Central memory CD8-positive, alpha-beta T cell (primary cell): ENCODE measurements around the gene HOXA6.

ENCODE experiments used
- ATAC-seq: fragments of 150-1000 bp; cut with Tn5 transposase; replicated peaks from 2 replicates; pipeline ENCODE4 v1.10.0; 2022; ENCODE audit warnings: mild to moderate bottlenecking, moderate FRiP score, moderate number of reproducible peaks; ENCODE audit not compliant: poor library complexity, severe bottlenecking; ENCODE audit errors: extremely low read depth
- DNase-seq, 2 donors: peaks; one replicate each; pipeline ENCODE4 v3.0.0; 2021; ENCODE audit warnings: low spot score in 2 of 2
- H3K27ac Mint-ChIP-seq: one replicate; pipeline ENCODE4 v1.8.0; 2022; ENCODE audit warnings: low read depth, mild to moderate bottlenecking, moderate library complexity, mixed read lengths
- H3K27me3 Mint-ChIP-seq: one replicate; pipeline ENCODE4 v1.8.0; 2022; ENCODE audit warnings: mixed read lengths
- H3K36me3 Mint-ChIP-seq: one replicate; pipeline ENCODE4 v1.8.0; 2022; ENCODE audit warnings: mild to moderate bottlenecking, moderate library complexity, mixed read lengths; ENCODE audit not compliant: insufficient read depth
- H3K4me1 Mint-ChIP-seq: one replicate; pipeline ENCODE4 v1.8.0; 2022; ENCODE audit warnings: mixed read lengths
- H3K4me3 Mint-ChIP-seq: one replicate; pipeline ENCODE4 v1.8.0; 2022; ENCODE audit warnings: mild to moderate bottlenecking, moderate library complexity, mixed read lengths
- H3K9me3 Mint-ChIP-seq: one replicate; pipeline ENCODE4 v1.8.0; 2022; ENCODE audit warnings: mixed read lengths

HOXA6 gene

DNA sequence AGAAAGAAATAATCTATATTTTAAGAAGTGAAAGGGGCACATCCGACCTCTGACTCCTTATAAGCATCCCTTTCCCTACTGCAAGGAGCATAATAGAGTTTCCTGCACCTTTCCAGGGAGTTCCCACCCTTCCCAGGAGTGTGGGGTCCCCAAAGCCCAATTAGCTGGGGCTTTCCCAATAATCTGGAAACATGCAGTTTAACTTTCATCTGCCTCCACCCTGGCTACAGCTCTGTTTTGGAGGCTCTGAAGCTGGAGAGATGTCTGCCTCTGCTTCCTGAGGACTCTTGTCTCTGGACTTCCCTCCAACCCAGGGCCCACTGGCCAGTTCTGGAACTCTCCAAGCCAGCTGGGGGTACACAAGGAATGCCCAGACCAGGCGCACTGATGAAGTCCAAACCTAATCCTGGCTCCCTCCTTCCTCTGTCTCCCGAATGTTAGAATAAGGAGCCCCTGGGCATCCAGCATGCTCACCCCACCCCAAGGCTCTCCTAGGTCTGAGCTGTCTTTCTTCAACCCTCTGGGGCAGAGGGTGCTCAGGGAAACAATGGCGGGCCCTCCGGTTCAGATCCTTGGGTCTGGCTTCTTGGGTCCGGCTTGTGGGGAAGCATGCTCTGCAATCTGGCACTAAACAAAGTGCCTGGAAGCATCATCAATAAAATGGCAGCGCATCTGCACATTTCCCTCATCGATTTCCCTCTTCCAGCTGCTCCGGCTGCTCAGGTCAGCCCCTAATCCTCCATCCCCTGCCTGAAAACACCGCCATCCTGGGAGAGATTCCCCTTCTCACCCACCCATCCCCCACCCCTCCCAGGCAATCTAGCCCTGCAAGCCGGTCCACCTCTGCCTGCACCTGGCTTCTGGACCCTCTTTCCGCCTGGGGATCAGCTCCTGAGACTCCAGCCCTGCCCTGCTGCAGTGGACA lies 30.4 kb downstream of the HOXA6 start:
- H3K27ac Mint-ChIP-seq = no peak overlapping the region
- DNase-seq = no peak
- H3K36me3 Mint-ChIP-seq = no peaks in the 10 kb centered on the region
- H3K4me1 Mint-ChIP-seq = no peaks in the 10 kb centered on the region
- H3K4me3 Mint-ChIP-seq = no peak overlapping the region
- no peak for ATAC-seq
- H3K9me3 Mint-ChIP-seq = no peaks in the 10 kb centered on the region
- peaks cover 14% of the 10 kb centered on the region for H3K27me3 Mint-ChIP-seq

DNA sequence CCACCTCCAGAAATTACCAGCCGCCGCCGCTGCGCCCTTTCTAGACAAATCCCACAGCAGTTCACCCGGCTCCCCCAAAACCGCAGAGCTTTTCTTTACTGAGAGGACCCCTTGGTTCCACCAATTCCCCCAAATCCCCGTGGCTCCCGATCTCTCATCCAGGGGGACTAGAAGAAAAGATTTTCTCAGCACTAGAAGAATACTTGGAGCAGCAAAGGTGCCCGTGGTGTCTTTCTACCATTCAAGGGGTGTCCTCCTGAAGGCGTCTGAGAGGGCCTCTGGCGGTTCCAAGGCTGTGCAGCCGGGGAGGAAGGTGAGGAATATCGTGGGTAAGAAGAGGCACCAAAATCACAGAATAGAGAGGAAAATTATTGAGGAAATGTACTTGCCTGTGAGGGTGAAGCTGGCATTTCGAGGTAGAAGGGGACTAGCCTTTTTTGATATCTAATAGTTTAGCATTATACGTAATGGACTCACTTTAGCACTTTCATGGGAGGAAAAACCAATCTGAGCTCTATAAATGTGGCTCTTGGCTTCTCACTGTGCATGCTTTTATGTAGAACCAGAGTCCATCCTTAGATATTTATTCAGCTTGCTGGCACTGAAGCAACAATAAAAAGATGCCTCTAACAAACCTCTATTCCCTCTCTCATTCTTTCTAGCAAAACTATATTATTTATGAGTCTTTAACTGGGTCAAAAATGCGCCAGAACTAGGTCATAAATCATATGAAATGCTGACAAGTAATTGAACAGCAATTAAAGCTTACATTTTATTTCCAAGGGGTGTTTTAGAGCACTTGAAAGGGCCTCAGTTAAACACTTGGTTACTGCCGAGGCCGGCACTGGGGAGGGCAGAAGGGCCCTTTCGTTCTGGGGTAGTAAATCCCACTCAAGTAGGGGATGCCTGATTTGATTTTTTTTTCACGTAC lies 31.3 kb downstream of the HOXA6 start:
- Mint-ChIP-seq H3K9me3 (no peaks in the 10 kb centered on the region), H3K27ac (no peak overlapping the region), H3K36me3 (no peaks in the 10 kb centered on the region), H3K4me3 (no peak overlapping the region), H3K4me1 (no peaks in the 10 kb centered on the region), H3K27me3 (peaks cover 14% of the 10 kb centered on the region)
- DNase-seq (no peak), ATAC-seq (no peak)

DNA sequence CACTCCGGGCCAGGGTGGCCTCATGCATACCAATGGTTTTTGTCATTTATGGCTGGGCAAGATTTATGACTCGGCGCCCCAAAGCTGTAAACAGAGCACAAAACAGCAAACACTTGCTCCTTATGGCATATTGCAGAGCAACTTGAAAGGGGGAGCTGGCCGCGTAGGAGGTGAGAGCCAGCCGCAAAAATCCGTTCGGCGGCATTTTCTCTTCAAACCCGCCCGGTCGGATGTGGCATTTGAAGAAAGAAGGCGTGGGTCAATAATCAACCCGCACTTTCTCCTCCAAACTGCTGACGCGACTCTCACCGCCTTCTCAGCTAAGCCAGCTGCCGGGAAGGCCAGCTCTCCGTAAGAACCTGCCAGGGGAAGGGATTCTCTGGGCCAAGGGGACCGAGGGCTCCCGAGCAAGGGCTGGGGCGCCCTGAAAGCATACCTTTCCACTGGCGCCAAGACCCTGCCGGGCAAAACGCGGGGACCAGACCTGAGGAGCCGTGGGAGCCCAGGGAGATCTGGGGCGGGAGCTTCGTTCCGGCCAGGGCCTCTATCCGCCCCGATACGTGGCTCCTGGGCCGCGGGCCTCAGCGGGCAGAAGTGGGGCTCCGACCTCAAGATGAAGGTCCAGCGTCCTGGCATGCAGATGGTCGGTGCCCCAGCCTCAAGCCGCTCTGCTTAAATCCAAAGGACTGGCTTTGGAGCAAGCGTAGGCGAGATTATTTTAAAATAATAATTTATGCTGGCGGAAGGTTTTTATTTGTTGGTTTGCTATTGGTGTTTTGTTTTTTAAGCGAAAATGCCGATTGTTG lies 32.1 kb downstream of the HOXA6 start:
- ATAC-seq (no peak), DNase-seq (no peak)
- Mint-ChIP-seq H3K27me3 (peaks cover 14% of the 10 kb centered on the region), H3K4me1 (no peaks in the 10 kb centered on the region), H3K9me3 (no peaks in the 10 kb centered on the region), H3K36me3 (no peaks in the 10 kb centered on the region), H3K4me3 (no peak overlapping the region), H3K27ac (no peak overlapping the region)

DNA sequence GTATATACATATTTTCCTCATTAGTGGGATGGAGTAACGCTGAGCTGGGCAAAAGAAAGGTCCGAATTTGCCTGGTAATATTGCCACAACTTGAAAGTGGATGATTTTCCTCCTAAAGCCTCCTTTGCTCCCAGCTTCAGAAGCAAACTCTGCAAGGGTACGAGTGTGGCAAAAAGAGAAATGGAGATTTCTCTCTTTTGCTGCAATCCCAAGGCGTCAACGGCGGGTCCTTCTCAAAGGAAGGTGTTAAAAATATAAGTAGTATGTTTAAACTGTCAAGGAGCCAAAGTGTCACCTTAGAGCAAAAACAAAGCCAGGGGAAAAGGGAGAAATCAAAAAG lies 32.7 kb downstream of the HOXA6 start:
- no peak for ATAC-seq
- DNase-seq = no peak
- H3K36me3 Mint-ChIP-seq = no peaks in the 10 kb centered on the region
- H3K4me3 Mint-ChIP-seq = no peak overlapping the region
- no peaks in the 10 kb centered on the region for H3K4me1 Mint-ChIP-seq
- H3K27me3 Mint-ChIP-seq = peaks cover 14% of the 10 kb centered on the region
- H3K27ac Mint-ChIP-seq = no peak overlapping the region
- H3K9me3 Mint-ChIP-seq = no peaks in the 10 kb centered on the region

DNA sequence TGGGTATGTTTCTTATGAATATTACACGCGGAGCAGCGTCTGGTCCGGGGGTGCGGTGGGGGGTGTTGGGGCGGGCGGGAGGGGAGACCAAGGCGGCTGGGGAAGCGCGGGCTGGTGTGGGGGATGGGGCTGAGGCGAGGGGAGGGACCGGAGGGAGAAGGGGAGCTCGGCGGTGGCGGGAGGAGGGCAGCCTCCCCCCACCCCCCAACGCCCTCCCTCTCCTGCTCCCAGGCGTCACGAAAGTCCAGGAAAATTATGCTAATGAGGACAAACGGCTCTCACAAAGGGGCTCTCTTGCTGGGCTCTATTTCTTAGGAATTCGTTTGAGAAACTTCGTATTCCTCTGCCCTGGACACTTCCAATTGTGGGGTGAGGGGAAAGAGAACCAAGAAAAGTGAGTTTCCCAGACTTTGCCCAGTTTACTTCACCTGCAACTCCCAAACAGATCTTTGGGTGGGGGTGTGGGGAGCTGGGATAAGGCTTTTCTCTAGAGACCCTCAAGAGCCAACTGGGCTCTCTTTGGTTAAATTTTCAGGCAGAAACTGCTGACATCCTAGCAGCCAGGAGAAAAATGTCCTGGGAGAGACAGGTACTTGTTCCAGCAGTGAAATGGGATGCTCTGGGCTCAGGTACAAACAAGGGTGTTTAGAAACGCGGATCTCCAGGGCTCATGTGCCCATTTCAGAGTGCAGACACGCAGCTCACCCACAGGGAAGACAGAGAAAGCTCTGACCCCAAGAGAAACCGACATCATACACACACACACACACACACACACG lies 33.4 kb downstream of the HOXA6 start:
- DNase-seq (no peak), ATAC-seq (no peak)
- H3K4me3 Mint-ChIP-seq = no peak overlapping the region
- no peaks in the 10 kb centered on the region for H3K4me1 Mint-ChIP-seq
- no peak overlapping the region for H3K27ac Mint-ChIP-seq
- no peaks in the 10 kb centered on the region for H3K9me3 Mint-ChIP-seq
- peaks cover 14% of the 10 kb centered on the region for H3K27me3 Mint-ChIP-seq
- no peaks in the 10 kb centered on the region for H3K36me3 Mint-ChIP-seq

DNA sequence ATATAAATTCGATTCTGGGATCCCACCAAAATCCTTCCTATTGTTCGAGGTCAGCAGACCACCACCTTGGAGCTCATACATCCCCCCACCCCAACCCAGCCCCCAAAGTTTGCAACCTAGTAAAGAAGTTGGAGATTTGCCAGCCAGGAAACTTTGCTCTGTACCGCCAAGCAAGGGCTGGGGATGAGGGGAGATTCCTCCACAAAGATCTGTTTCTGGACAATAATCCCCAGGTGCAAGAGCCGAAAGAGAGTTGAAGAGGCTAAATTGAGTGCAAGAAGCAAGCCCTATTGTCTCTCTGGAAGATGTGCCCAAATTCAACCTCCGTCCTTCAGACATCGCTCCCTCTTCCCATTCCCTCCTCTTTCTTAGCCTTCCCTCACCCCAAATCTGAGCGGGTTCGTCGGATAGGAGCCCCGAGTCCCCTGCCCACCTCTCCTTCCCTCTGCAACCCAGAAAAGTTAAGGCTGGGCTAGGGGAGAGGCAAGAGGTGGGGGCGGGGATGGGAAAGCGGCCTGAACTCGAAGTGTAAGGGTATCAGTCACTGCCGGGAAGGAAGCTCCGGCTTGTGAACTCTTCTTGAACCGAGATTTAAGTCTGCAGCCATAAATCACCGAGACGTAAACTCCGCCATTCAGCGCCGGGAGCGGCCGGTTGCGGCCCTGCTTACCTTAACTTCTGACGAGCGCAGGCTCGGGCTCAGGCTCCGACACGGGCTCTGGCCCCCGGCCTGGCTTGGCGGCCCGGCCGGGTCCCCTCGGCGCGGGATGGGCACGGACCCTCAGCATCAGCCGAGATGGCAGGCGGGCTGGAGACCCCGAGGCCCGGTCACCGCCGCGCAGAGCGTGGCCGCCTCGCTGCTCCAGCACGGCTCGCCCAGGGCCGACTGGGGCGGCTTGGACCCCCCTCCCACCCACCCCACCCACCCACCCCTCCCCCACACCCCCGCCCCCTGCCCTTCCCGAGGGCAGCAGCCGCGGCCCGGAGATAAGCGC lies 34.3 kb downstream of the HOXA6 start:
- Mint-ChIP-seq H3K27me3 (peaks cover 14% of the 10 kb centered on the region), H3K9me3 (no peaks in the 10 kb centered on the region), H3K4me3 (no peak overlapping the region), H3K4me1 (no peaks in the 10 kb centered on the region), H3K27ac (no peak overlapping the region), H3K36me3 (no peaks in the 10 kb centered on the region)
- no peak for DNase-seq
- no peak for ATAC-seq

DNA sequence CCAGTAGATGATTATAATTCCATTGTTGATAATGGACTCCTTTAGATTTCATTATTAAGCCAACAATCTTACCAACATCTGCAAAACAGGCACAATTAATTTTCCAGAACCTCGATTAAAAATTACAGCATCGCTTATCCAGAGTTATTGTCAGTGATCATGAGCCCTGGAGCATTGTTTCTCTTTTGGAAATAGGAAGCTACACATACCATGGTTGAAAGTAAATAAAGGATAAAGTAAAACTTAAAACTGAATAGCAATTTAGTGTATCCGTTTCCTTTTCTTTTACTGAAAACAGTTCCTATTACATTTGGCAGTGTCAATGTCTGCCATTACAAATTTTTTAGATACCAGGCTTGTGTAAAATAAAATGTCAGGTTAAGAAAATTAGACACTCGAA lies 35.2 kb downstream of the HOXA6 start:
- H3K36me3 Mint-ChIP-seq = no peaks in the 10 kb centered on the region
- no peak overlapping the region for H3K4me3 Mint-ChIP-seq
- H3K27me3 Mint-ChIP-seq = peaks cover 5% of the 10 kb centered on the region
- ATAC-seq (no peak), DNase-seq (no peak)
- H3K27ac Mint-ChIP-seq = no peak overlapping the region
- no peaks in the 10 kb centered on the region for H3K9me3 Mint-ChIP-seq
- no peaks in the 10 kb centered on the region for H3K4me1 Mint-ChIP-seq

DNA sequence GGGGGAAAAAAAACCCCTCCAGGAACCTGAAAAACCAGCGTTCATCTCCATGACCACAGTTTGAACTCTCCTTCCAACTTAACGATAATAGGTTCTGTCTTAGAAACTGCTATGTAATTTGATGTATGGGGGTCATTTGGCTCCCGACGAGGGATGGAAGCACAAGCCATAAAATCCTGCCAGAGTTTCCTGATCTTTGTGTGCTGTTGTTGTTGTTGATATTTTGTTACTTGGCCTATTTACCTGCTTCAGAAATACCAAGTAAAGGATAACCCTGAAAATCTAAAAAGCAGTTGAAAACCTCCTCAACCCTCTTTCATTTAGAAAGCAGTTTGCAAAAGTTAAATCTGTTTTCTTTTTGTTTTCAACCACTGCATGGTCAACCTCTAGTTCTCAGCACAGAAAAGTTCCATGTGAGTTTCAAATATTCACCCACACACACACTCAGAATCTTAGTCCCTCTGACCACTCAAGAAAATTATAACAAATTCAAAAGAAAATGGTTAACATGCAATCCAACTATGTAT lies 35.8 kb downstream of the HOXA6 start:
- ATAC-seq (no peak), DNase-seq (no peak)
- Mint-ChIP-seq H3K4me1 (no peaks in the 10 kb centered on the region), H3K27ac (no peak overlapping the region), H3K27me3 (no peaks in the 10 kb centered on the region), H3K4me3 (no peak overlapping the region), H3K9me3 (no peaks in the 10 kb centered on the region), H3K36me3 (no peaks in the 10 kb centered on the region)

DNA sequence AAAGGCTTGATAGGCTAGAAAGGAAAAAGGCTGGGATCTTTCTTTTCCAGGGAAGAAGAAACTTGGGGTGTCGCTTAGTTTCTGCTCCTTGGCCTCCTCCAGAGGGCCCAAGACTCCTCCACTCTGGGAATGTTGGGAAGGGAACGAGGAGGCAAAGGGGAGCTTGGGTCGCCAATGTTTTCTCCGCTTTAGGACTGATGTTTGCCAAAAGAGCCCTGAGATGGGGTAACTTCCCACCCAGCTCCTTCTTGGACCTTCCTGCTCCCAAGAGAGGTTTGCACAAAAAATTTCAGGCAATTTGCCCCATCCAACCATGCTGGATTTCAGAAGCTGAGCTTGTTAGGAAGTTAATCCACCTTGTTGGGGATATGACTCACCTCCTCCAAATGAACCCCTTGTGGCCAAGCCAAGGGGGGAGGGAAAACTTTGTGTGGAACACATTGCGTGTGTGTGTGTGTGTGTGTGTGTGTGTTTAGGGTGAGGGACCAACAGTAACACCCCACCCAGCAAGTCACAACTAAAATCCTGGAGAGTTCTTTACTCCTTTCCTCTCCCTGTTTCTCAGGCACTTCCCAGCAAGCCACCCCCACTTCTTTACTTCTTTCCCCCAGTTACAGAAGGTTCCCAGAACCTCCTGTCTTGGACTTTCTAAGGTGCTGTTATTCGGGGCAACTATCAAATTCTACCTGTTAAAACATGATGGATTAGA lies 36.4 kb downstream of the HOXA6 start:
- no peaks in the 10 kb centered on the region for H3K36me3 Mint-ChIP-seq
- ATAC-seq (no peak), DNase-seq (no peak)
- H3K9me3 Mint-ChIP-seq = no peaks in the 10 kb centered on the region
- no peak overlapping the region for H3K27ac Mint-ChIP-seq
- H3K4me3 Mint-ChIP-seq = no peak overlapping the region
- H3K4me1 Mint-ChIP-seq = no peaks in the 10 kb centered on the region
- no peaks in the 10 kb centered on the region for H3K27me3 Mint-ChIP-seq

DNA sequence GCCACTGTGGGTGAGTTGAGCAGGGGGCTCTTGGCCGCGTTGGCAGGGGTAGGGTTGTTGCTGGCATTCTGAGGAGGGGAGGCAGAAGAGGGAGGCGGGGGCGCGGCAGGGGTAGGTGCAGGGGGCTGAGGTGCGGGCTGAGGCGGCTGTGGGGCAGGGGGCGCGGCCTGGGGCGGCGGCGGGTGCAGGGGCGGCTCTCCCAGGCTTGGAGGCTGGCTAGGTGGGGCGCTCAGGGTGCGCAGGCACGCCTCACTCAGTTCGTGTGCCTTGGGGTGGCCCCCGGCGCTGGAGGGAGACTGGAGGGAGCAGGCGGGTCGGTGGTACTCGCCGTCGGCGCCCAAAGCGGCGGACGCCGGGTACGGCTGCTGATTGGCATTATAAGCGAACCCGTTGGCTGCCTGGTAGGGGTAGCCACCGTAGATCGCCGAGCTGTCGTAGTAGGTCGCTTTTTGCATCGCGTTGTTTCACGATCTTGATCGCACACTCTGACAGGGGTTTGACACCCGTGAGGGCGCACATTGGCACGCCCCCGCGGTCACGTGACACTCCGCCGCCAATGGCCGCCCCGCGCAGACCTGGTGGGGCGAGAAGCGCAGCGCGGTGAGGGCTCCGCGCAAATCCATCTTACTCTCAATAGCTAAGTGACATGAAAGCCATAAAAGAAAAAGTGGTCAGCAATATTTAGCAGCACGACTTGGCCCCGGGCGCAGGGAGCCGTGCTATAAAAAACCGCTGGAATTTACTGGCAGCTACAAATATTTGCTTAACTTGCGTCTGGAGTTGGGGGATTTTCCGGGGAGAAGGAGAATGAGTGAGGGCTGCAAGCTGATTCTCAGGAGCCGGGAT lies 37.2 kb downstream of the HOXA6 start:
- ATAC-seq = no peak
- Mint-ChIP-seq H3K4me3 (no peak overlapping the region), H3K27me3 (no peaks in the 10 kb centered on the region), H3K4me1 (no peaks in the 10 kb centered on the region), H3K27ac (no peak overlapping the region), H3K9me3 (no peaks in the 10 kb centered on the region), H3K36me3 (no peaks in the 10 kb centered on the region)
- DNase-seq = no peak
